GM19023 (cell line): ENCODE results near the gene CHRFAM7A.
"Not testable (repeated sequence)": the region's sequence is repeated elsewhere in the genome, so short reads cannot be mapped to it uniquely, and the experiment has no call there.

Source experiments
- ATAC-seq: cut with Tn5 transposase; IDR thresholded peaks from one replicate; pipeline ENCODE4 v1.9.1; 2021; ENCODE audit warnings: mild to moderate bottlenecking, moderate library complexity; ENCODE audit not compliant: unreplicated experiment

The CHRFAM7A gene

DNA sequence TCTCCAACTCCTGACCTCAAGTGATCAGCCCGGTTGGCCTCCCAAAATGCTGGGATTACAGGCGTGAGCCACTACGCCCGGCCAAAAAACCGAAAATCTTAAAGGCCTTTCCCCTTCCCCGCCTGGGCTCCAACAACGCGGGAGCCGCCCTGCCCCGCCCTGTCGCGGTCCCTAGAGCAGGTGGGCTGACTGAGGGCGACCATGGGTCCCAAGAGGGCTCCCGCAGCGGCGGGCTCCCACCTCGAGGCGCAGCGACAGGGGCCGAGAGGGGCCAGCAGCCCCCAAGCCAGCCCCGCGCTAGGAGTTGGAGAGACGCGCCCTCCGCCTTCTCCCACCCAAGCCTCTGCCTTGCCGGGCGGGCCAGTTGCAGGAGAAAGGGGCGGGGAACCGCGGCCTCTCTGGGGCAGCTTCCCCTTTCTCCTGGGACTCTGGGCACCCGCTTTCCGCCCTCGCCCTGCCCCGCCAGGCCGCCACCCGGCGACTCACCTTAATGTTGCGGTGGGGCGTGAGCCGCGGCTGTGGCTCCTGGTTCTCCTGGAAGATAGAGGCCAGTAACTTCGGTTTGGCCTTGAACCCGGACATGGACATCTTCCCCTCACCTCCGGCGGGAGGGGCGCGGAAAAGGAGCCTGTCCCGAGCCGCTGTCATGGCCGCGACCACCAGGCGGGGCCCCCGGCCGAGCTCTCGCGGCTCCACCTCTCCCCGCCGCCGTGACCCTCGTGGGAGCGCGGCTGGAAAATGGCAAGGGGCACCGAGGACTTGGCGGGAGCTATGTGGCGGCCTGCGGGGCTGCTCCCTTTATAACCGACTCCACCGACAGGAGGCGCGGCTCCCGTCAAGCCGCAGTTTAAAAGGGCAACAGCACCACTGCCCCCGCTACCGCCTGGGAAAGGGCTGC is at the start of gene CHRFAM7A:
TSS of gene CHRFAM7A (minus strand) at position 775 of the 898 bp plus-strand sequence. CDS start 10,189 bp downstream, outside the sequence.
- ATAC-seq, result not testable (repeated sequence)

DNA sequence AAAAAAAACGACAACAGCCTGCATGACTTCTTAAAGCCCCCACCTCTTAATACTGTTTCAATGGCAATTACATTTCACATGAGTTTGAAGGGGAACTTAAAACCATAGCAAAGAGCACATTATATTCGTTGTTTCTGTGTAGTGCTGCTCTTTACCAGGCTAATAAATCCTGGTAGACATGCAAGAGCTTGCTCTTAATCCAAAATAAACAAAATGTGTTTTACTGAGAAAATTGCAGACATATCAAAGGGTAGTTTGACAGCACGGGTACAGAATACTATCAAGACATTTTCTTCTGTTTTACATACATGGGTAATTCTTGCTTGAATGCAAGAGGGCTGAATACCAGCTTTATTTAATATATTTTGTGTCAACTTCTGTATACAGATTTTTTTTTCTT is 45.0 kb upstream of the CHRFAM7A start:
- ATAC-seq, result not testable (repeated sequence)

DNA sequence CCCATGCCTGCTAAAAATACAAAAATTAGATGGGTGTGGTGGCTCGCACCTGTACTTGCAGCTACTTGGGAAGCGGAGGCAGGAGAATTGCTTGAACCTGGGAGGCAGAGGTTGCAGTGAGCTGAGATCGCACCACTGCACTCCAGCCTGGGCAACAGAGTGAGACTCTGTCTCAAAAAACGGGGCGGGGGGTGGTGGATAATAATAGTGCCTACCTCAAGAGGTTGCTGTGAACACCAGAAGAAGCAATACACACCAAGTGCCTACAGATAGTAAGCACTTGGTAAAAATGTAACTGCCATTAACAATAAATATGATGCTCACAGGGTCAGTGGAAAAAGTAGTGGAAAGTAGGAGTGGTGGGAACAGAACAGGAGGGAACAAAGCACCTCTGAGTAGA is 42.5 kb upstream of the CHRFAM7A start:
- not testable (repeated sequence) for ATAC-seq

- not testable (repeated sequence) for ATAC-seq
These were observed 27.4 kb upstream of the CHRFAM7A start for GRCh38 chr15:30420723-30421122.

DNA sequence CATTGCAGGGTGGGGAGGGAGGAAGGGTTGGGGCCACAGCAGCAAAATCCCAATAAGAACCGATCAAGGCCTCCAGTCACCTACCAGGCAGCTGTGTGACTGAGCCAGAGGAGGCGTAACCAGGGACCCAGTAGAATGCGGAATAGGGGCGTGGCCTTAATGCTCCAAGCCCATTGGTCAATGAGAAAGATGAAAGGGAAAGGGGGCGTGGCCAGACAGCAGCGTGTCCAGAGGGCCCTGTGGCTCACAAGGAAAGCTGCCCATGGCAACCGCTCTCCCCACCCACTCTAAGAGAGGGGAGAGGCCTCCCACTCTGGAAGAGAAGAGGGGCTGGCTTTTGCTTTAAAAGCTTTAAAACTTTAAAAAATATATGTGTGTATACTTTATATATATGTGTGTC is 20.8 kb upstream of the CHRFAM7A start, which contains the start of gene GOLGA8R:
TSS of gene GOLGA8R (minus strand) at position 101 of the 400 bp plus-strand sequence. CDS start at position 3, 98 bp downstream.
- not testable (repeated sequence) for ATAC-seq

DNA sequence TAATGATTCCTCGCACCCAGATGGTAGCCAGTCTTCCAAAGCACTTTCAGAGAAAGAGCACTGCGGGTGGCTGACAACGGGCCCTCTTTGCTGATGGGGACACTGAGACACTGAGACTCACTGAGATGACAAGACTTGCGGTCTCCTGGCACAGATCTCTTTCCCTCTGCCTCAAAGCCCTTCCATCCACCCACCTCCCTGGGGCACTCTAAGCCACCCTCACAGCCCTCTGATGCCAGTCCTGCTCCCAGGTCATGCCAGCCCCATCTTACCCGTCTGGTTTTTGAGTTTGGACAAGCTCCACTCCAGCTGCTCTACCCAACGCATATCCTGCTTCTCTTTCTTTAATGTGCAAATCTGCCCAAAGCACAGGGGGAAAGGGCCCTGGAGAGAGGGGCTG is 14.3 kb upstream of the CHRFAM7A start:
- ATAC-seq, result not testable (repeated sequence)

DNA sequence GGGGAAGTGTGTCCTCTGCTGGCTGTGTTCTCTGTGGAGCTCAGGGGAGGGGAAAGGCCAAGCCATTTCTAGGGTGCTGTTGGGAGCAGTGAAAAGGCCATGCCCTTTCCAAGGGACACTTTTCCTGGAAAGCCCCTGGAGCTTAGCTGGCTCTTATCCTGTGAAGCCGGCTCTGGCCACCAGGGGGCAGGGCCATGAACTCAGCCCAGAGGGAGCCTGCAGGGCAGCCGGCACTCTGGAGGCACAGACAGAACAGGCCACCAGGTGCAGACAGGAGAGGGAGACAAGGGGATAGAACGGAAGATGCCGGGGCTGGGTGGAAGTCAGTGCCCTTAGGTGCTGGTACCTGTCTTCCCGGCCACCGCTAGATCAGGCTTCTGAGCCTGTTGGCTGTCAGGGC is 5.6 kb upstream of the CHRFAM7A start:
- ATAC-seq, result not testable (repeated sequence)

GRCh38 chr15:30393664-30393991 is 288 bp upstream of the CHRFAM7A start:
- not testable (repeated sequence) for ATAC-seq

GRCh38 chr15:30386318-30386887 is 6.9 kb downstream of the CHRFAM7A start:
- not testable (repeated sequence) for ATAC-seq

GRCh38 chr15:30377082-30377413 is 16.3 kb downstream of the CHRFAM7A start:
- not testable (repeated sequence) for ATAC-seq

GRCh38 chr15:30376375-30377081 is 16.8 kb downstream of the CHRFAM7A start:
- ATAC-seq, result not testable (repeated sequence)

DNA sequence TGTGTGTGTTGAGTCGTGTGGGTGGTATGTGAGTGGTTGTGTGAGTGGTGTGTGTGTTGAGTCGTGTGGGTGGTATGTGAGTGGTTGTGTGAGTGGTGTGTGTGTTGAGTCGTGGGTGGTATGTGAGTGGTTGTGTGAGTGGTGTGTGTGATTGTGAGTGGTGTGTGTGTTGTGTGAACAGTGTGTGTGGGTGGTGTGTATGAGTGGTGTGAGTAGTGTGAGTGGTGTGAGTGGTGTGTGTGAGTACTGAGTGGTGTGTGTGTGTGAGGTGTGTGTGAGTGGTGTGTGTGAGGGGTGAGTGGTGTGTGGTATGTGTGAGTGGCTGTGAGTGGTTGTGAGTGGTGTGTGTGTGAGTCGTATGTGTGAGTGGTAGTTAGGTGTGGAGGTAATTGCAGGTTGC is 17.5 kb downstream of the CHRFAM7A start:
- not testable (repeated sequence) for ATAC-seq

GRCh38 chr15:30374862-30375261 is 18.5 kb downstream of the CHRFAM7A start:
- ATAC-seq, result not testable (repeated sequence)

DNA sequence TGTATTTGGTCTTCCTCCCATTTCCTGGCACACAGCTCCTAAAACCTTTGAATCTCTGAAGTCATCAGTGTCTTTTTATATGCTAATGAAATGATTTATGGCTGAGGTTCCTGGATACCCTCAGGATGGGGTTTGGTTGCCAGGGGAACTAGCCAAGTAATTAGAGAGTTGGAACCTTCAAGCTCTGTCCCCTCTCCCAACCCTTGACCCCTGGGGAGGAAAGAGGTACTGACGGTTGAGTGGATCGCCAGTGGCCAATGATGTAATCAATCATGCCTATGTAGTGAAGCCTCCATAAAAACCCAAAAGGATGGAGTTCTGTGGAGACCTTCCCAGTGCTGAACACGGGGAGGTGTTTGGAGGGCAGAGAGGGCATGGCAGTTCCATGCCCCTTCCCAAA is 25.1 kb downstream of the CHRFAM7A start:
- ATAC-seq, result not testable (repeated sequence)

DNA sequence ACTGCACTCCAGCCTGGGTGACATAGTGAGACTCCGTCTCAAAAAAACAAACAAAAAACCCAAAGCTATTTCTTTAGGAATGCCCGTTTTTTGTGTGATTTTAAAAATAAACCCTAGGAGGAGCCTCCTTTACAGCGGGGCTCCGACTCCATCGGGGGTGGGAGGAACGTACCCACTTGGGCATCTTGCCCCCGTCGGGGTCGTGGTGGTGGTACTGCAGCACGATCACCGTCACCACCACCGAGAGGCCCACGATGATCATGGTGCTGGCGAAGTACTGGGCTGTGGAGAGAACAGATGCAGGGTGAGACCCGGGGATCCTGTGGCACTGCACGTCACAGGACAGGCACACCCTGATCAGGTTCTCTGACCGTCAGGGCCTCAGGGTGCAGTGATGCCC is 26.1 kb downstream of the CHRFAM7A start:
- not testable (repeated sequence) for ATAC-seq

GRCh38 chr15:30361404-30361803 is 31.9 kb downstream of the CHRFAM7A start:
- ATAC-seq, result not testable (repeated sequence)

- ATAC-seq, result not testable (repeated sequence)
These were observed 32.4 kb downstream of the CHRFAM7A start for GRCh38 chr15:30360990-30361389.

GRCh38 chr15:30355043-30355442 is 38.3 kb downstream of the CHRFAM7A start:
- not testable (repeated sequence) for ATAC-seq

DNA sequence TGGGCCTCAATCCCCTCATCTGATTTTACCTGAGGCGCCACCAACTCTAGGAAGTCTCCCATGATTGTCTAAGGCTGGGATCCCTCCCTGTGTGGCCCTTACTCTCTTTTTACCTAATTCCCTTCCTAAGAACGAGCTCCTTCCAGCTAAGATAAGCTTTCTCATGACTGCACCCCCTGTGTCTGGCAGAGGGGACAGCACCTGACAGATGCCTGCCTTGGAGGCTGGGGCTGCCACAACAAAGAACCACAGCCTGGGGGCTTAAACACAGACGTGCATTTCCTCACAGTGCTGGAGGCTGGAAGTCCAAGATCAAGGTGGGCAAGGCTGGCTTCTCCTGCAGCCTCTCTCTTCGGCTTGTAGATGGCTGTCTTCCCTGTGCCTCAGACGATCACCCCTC is 43.5 kb downstream of the CHRFAM7A start:
- not testable (repeated sequence) for ATAC-seq

DNA sequence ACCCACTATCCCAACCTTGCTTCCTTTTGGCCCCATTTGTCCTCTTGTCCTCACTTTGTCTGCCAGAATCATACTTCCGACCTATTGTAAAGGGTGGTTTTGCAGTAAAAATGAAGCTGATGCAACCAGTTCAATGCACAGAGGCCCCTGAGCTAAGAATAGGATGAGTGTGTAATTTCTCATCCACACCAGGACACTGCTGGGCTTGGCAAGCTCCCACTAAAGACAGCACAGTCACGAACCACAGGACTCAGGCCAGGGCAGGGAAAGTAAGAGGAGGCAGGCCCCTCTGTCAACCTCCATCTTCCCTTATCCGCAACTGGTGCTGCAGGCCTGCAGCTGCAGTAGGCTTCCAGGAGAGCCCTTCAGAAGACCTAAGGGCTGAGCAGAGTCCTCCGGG is 56.8 kb downstream of the CHRFAM7A start:
- not testable (repeated sequence) for ATAC-seq

DNA sequence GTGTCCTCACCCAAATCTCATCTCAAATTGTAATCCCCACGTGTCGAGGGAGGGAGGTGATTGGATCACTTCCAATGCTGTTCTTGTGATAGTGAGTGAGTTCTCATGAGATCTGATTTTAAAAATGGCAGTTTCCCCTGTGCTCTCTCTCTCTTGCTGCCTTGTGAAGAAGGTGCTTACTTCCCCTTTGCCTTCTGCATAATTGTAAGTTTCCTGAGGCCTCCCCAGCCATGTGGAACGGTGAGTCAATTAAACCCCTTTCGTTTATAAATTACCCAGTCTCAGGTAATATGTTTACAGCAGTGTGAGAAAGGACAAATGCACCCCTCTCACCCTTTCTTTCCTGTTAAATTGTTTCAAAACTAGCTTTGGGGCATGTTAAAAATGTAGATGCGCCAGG is 59.2 kb downstream of the CHRFAM7A start:
- ATAC-seq, result not testable (repeated sequence)
